Right forelimb (tissue), 1 donor: Measurements from ENCODE around the gene TPD52L2.

Experiments
- DNase-seq: peaks from one replicate; pipeline ENCODE4 v3.0.0-alpha.2; 2018

Gene TPD52L2

DNA sequence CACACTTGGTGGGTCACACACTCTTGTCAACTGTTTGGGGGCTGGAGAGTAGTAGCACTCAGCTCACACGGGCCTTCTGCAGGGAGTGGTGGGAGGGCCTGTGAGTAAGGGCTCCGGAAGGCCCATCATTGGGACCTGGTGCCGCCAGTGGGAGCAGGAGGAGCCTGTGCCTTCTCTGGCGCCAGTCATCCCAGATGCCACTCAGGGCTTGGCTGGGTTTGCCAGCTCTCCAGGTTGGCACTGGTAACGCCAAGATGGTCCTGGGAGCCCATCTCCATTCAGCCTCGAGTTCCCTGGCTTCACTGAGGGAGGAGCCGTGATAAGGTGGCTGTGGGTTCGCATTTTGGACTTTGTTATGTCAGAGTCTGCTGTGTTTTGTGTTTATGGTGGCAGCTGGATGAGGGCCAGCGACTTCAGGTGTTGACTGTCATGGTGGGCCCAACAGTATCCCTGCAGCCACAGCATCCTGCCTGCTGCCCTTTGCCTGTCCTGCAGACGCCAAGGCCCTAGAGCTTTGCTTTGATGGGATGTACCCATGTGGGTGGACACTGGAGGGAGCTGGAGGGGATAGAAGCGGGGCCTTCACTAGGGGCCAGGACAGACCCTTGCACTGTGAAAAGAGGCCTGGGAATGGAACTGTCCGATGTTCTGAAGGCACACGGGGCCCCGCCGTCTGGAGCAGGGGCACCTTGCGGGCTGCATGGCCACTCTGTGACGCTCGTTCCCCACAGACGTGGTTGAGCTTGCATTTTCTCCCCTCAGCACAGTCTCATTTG, 16.6 kb downstream of the TPD52L2 start:
- no peak for DNase-seq

DNA sequence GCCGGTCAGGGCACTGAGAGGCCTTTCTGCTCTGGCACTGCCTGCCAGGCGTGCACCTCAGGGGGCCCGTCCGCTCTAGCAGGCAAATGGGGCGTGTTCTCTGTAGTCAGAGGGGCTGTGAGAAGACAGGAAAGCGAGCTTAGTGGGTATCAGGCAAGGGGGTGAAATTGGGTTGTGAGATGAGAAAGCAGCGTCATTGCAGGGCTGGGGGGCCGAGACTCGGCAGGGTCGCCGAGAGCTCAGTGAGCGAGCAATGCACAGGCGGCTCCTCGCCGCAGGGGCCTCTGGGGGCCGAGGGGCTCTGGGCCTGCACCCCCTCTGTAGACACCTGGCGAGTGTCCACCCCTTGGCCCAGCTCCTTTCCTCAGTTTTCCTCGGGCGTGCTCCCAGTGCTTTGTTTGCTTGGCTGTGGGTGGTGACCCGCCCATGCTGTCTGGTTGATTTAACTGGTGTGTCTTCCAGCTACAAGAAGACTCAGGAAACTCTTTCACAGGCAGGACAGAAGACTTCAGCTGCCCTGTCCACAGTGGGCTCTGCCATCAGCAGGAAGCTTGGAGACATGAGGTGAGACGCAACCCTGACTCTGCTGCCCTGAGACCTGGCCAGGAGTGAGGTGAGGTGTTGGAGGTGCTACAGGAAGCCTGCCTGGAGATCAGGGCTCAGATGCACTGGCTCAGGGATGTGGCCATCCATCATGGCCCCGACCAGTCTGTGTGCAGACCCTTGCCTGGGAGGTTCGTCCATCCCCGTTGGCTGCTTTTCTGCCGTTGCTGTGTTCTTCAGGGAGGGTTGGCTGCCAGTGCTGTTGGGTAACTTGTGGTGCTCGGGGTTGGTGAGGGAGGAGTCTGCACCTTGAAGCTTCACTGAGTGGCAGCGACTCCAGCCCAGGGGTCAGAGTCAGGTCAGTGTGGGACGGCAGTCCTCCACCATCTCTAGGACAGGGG, 17.5 kb downstream of the TPD52L2 start:
- DNase-seq = no peak

DNA sequence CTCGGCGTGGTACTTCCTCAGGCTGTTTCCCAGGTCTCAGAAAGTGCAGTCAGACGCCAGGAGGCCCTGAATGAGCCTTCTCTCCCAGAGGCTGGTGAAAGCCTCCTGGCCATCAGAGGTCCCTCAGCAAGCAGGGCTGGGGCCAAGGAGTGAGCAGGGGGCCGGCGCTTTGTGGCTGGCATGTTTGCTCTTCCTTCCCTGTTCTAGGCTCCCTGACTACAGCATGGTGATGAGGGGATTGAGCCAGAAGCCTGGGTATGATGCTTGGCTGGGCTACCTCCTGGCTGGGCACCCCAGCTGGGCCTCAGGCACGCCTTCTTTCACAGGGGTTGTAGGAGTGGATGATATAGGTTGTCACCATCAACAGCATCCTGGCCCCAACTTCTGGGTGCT, 18.1 kb downstream of the TPD52L2 start:
- DNase-seq = no peak

DNA sequence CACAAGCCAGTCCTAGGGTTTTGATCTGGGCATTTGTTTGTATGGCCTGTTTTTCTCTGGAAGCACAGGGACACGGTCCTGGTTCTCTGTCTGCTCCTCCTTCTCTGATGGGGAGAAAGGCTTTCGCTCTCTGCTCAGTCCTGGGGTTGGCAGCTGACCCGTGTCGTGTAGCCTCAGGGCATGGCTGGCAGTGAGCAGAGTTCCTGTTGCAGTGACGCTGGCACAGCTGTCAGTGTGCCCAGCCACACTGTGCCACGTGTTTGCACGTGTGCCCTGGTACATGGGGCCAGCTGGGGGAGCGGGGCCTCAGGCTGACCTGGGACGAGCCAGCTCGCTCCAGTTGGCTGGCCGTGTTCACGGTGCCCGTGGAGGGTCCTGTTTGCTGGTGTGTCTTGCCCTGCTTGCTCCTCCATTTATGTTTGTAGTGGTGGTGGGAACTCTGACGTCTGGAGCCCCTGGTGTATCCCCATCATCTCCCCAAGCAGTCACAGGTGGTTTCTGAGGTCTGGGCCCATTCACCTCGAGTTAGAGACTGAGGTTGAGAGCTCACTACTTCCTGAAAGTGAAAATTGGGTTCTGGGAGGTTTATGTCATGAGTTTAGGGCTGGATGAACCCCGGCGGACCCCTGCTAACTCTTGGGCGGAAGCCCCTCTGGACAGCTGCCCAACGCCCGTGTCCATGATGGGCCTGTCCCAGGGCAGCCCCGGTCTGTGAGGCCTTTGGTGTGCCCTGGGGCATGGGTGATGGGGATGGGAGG, 19.6 kb downstream of the TPD52L2 start:
- DNase-seq = no peak

DNA sequence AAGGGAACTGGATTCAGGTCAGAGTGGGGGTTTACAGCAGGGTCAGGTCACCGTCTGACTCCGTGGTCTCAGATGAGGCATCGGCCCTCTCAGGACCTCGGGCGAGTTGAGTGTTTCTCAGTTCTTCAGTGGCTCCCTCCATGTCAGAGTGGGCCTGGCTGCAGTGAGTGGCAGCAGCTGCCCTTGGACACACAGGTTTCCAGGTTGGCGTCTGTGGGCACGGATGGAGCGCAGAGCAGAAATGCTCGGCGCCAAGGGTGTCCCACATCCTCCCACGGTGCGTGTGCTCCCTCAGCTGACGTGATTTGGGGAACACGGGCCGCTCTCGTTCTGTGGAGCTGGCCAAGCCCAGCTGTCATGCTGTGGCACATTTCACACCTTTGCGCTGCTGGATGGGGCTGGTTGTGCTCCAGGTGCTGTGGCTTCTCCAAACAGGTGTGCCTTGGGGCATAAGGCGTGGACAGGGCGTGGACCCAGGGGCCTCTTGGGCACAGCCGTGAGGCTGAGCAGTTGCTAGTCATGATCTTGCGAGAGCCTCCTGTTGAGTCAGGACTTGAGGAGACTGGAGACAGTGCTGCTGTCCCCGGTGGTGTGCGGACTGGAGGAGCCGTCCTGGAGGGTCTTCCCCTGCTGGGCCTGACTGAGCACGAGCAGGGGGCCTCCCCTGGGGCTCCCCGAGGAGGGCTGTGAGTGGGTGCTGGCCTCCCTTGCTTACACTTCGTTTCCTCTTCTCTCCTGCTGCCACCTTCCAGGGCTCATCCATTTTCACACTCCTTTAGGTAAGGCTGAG, 20.4 kb downstream of the TPD52L2 start:
- no peak for DNase-seq

DNA sequence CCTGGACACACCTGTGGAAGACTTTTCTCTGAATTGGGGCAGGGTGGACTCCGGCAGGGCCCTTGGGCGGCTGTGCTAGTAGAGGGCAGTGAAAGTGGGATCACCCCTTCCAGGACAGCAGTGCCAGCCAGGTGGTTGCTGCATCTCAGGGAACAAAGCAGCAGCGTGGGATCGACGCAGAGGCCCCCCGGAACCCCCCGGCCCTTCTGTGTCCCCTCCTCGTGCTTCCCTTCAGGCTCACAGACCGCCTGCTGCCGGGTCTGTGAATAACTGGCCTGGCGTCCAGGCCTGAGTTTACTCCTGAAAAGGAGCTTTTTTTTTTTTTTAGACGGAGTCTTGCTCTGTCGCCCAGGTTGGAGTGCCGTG, 21.0 kb downstream of the TPD52L2 start:
- no peak for DNase-seq

DNA sequence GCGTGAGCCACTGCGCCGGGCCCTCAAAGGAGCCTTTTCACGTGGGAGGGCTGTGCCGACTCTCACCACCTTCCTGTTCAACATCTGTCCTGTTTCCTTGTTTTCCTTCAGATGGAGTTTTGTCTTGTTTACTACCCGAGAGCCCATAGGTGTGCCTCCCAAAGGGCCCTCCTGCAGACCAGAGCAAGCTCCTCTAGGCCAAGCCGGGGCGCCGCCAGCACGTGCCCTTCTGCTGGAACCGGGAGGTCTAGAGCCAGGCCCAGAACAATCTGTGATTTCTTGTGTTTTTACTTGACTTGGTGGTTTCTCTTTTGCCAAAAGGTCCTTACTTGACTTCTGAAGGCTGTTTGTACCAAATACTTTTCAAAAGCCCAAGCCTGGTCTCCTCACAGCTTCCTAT, 21.9 kb downstream of the TPD52L2 start:
- no peak for DNase-seq

DNA sequence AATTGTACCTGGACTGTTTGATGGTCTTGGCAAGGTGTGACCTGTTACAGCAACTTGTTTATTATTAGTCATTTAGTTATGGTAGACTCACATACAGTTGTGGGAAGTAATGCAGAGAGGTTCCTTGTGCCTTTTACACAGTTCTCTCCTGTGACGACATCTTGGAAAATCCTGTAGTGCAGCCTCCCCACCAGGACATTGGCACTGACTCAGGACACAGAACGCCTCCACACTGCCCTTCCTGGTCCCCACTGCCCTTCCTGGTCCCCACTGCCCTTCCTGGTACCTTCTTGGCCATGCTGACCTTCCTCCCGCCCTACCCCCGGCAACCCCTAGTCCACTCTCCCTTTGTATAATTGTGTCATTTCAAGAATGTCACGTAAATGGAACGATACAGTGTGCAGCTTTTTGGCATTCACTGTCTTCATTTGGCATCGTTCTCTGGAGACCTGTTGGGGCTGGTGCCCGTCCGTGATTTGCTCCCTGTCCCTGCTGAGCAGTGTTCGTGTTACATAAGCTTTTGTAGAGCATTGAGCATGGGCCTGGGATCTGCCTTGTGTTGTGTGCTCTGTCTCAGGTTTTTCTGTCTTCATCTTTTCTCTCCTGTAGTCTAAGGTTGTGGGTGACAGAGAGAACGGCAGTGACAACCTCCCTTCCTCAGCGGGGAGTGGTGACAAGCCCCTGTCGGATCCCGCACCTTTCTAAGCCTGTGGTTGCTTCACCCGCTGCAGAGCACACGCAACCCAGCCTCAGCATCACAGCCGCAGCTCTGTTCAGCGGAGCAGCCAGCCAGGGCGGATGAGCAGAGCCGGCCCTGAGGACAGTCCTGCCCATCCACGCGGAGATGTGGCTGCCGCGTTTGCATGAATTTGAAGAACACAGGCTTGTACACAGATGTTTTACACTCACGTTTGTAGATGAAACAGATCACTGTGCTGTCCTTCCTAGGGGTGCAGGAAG, 24.5 kb downstream of the TPD52L2 start:
- DNase-seq = no peak

DNA sequence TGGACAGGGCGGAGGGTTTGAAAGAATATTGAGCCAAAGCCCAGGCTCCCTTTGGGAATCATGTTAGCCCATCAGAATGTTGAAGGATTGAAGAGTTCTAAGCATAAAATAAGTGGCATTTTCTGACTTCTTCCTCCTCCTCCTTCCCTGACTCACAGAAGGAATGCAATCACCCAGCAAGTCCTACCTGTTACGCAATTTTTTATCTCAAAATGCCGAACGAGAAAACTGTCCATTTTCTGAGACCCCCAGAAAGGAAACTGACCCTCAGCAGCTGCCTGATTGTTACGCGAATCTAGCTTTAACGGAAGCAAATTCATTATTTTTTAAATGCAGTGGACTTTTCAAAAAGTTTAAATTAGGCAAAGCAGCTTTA, 25.1 kb downstream of the TPD52L2 start:
- DNase-seq = no peak

DNA sequence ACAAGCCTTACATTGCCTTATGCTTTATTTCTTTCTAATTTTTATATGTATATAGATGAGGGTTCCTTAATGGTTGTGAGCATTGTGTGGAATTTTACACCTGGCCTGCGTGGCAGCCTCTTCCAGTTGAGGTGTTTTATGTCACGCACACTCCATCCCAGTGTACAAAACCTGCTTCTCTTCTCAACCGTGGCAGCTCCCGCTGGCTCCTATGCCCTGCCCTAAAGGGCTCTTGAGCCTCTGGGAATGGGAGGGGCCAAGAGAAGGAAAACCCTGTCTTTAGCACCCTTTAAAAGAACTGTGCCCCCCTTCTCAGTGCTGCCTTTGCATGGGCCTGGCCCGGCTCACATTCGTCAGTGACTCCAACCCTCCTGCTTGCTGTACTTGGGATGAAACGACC, 25.5 kb downstream of the TPD52L2 start:
- DNase-seq = no peak

DNA sequence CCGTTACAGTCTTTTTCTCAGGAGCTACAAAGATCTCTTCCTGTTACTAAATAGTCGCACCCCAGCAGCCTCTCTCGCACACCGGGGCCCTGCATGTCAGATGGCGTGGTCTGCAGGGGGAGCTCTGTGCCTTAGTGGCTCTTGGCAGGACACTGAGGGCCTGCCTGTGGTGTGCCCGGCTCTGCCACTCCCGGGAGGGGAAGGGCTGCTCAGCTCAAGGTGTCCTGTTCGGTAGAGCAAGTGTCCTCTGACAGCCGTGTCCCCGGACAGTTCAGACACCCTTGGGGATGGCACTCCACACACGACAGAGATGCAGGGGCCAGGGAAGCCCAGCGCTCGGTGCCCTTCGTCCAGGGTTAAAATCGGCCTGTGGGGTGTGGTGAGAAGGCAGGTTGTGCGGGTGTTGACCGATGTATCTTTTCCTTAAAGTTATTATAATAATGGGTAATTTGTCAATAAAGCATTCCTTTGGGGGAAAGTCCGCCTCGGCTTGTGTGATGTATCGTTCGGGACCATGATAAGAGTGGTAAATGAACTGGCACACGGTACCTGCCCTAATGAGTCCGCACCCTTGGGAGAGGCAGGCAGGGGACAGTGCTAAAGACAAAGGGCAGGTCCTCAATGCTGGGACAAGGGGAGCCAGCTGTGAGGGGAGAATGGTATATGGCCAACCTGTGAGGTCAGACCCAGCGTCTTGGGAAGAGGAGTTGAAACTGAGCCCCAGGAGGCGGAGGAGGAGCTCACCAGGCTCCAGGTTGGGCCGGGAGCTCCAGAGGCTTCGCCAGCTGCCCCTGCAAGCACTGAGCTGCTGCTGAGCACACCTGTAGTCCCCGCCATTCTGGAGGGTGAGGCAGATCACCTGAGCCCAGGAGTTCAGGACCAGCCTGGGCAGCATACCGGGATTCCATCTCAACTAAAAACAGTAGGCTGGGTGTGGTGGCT, 26.3 kb downstream of the TPD52L2 start:
- DNase-seq = no peak

DNA sequence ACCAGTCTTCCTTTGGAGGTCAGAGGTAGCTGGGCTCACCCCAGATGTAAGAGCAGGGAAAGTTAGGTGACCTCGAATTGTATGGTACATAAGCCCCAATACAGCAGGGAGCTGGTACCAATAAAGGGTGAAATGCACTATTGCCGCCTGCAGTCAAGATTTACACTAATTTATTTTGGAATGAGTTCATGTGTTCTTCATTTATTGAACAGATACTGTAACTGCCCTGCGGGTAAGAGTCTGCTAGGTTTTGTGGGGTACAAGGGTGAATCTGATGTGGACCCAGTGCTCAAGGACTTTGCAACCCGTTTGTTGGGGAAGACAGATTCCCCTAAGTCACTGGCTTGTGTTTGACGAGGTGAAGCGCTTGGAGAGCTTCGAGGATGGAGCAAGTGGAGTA, 27.3 kb downstream of the TPD52L2 start:
- DNase-seq = no peak

DNA sequence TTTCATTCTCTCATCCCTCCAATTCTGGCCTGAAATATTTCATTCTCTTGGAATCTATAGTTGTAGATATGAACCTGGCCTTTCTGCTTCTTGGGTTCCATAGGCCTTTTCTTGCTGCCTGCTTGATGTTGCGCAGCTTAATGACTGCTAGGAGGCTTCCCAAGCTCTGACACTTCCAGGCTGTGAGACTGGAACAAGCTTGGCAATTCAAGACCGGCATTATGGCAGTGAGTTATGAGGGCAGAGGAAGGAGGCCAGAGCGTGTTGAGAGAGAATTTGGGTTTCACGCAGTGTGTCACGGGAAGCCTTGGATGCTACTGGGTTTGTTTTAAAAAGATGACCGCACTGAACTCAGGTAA, 28.9 kb downstream of the TPD52L2 start:
- DNase-seq = no peak

DNA sequence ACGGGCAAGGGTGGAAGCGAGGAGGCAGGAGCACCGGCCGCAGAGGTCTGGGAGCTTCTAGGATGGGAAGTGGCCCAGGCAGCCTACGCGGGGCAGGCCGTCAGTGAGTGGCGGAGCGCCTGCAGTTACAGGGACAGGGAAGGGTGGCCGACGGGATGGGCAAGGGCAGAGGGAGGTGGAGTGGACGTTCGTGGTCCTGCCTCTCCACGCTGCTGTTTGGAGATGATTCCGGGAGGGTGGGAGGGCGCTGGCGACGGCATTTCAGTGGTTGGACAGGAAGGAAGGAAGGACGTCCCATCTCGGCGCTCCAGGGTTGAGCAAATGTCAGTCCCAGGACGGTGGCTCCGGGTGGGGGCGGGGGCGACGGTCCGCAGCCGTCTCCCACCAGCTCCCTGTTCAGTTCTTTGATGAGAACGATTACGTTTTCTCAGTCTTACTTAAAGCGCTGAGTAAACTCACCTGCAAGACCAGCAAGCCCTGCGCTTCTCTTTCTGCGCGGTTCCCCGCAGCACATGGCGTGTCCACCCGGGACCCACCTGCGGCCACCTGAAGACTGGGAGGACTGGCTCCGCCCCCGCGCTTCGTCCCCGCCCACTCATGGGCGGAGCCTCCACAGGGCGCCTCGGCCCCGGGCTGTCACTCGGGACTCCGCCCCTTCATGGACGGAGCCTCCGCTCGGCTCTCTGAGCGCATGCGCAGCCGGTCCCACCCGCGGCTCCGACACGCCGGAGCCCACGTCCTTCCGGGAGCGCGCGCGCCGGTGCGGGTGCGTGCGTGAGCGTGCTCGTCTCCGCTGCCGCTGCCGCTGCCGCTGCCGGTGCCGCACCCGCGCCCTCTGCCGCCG, 29.5 kb downstream of the TPD52L2 start, which contains the start of gene DNAJC5:
Gene DNAJC5 (plus strand): TSS at position 769 of the 844 bp plus-strand sequence. CDS start 33,220 bp downstream, outside the sequence.
- DNase-seq = peak; percentile 95

DNA sequence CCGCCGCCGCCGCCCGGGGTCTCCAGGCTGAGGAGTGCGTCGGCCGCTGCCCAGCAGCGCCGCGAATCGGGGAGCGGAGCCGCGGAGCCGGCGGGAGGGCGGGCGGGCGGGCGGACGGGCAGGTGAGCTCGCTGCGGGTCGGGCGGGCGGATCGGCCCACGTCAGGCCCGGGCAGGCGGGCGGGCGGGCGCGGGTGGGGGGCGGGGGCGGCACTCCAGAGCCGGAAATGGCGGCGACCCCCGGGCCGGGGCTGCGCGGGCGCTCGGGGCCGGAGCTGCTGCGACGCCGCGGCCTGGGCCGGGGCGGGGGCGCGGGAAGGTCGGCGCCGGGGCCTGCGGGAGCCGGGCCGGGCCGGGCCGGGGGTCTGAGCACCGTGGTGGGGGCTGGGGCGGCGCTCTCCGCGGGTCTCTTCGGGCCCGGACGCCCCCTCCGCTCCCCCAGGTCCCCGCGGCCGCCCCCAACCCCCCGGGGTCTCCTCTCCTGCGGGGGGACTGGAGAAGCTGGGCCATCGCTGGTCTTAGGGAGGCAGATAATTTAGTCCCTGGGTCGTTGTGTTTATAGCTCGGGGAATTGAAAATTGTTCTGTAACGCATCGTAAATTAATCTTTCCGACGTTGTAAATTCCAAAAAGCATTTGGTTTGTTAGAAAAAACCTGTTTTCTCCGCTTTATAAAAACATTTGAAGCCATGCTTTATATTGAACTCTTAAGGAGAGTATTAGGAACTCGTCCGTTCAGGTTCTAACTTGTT, 30.3 kb downstream of the TPD52L2 start:
- DNase-seq = no peak

DNA sequence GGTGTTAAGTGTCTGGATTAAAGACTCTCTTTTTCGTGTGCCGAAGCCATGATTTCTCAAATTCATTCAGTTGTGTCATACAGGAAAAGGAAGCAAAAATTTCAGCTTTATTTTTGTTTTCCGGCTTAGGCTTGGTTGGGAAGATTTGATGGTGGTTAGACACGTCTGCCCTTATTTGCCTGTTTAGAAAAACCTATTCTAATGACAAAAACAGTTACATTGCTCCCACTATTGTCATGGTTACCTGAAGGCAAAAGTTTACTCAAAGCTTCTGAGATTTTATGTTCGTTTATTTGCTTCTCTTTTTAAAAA, 30.8 kb downstream of the TPD52L2 start:
- no peak for DNase-seq

DNA sequence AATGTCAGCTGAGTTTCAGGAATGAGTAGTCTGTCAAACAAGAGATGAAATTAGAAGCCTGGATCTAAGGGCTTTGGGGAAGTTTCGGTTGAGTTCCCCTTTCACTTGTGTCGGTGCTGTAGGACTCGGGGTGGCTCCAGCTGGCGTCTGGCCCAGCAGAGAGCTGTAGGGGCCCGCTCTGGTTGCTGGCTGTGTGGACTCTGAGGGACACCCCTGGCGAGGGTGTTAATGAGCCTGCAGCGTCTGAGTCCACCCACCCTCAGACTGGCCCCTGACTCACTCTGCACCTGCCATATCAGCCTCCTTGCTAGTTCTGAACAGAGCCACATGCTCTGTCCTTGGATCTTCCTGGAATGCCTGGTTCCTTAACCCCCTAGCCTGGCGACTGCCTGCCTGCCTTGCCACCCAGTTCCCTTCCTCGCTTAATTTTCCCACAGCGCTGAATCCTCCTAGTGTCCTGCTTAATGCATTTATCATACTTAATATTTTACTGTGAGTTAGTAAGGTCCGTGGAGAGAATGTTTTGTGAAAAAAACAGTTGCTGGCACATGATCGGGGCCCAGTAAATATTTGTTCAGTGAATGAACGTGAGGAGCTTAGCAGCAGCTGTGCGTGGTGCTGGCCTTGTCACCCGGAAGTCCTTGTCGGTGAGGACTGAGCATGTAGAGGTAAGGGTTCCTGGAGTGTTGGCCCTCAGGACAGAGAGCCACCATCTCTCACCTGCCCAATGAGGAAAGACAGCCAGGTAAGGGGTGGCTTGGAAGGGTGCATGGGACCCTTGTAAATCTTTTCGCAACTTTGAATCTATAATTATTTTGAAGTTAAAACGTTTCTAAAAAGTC, 31.4 kb downstream of the TPD52L2 start:
- no peak for DNase-seq
